Ishikawa (cell line): ENCODE measurements around the gene SGMS1.

Source experiments
- CEBPB ChIP-seq: IDR thresholded peaks from 2 replicates; pipeline ENCODE4 v1.6.1; 2012
- CREB1 ChIP-seq: IDR thresholded peaks from 2 replicates; pipeline ENCODE4 v1.6.1; 2012; ENCODE audit warnings: low read depth
- EGR1 ChIP-seq: IDR thresholded peaks from 2 replicates; pipeline ENCODE4 v1.6.1; 2012
- EP300 ChIP-seq: IDR thresholded peaks from 2 replicates; pipeline ENCODE4 v1.6.1; 2012; ENCODE audit warnings: borderline replicate concordance
- FOXM1 ChIP-seq: IDR thresholded peaks from 2 replicates; pipeline ENCODE4 v1.6.1; 2012; ENCODE audit warnings: low read depth, borderline replicate concordance
- MAX ChIP-seq: IDR thresholded peaks from 2 replicates; pipeline ENCODE4 v1.6.1; 2012
- NFIC ChIP-seq: IDR thresholded peaks from 2 replicates; pipeline ENCODE4 v1.6.1; 2012
- RAD21 ChIP-seq: IDR thresholded peaks from 2 replicates; pipeline ENCODE4 v1.6.1; 2012; ENCODE audit warnings: low read depth
- REST ChIP-seq: IDR thresholded peaks from 2 replicates; pipeline ENCODE4 v1.6.1; 2012; ENCODE audit warnings: low read depth, mild to moderate bottlenecking
- TAF1 ChIP-seq: IDR thresholded peaks from 2 replicates; pipeline ENCODE4 v1.6.1; 2012; ENCODE audit warnings: low read depth, mild to moderate bottlenecking
- TCF12 ChIP-seq: IDR thresholded peaks from 2 replicates; pipeline ENCODE4 v1.6.1; 2012; ENCODE audit warnings: low read depth
- TEAD4 ChIP-seq: IDR thresholded peaks from 2 replicates; pipeline ENCODE4 v1.6.1; 2012
- YY1 ChIP-seq: IDR thresholded peaks from 2 replicates; pipeline ENCODE4 v1.6.1; 2012; ENCODE audit warnings: low read depth
- ZBTB7A ChIP-seq: IDR thresholded peaks from 2 replicates; pipeline ENCODE4 v1.6.1; 2012; ENCODE audit warnings: low read depth
- TF ChIP-seq, protein P1 (sequence below): IDR thresholded peaks from 2 replicates; pipeline ENCODE4 v1.6.1; 2012

Gene SGMS1

GRCh38 chr10:50351483-50352146 is 272.1 kb downstream of the SGMS1 start:
- TF ChIP-seq MAX = no peak
- no peak for TF ChIP-seq YY1
- no peak for TF ChIP-seq REST
- TF ChIP-seq CREB1 = no peak
- no peak for TF ChIP-seq NFIC

- no peak for TF ChIP-seq MAX
- no peak for TF ChIP-seq REST
- TF ChIP-seq YY1 = no peak
- no peak for TF ChIP-seq ZBTB7A
- TF ChIP-seq CEBPB = no peak
- TF ChIP-seq FOXM1 = no peak
- no peak for TF ChIP-seq TAF1
- no peak for TF ChIP-seq CREB1
- no peak for TF ChIP-seq EGR1
- TF ChIP-seq EP300 = no peak
- TF ChIP-seq, protein P1, sequence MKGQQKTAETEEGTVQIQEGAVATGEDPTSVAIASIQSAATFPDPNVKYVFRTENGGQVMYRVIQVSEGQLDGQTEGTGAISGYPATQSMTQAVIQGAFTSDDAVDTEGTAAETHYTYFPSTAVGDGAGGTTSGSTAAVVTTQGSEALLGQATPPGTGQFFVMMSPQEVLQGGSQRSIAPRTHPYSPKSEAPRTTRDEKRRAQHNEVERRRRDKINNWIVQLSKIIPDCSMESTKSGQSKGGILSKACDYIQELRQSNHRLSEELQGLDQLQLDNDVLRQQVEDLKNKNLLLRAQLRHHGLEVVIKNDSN = no peak
- no peak for TF ChIP-seq TEAD4
- TF ChIP-seq TCF12 = no peak
- no peak for TF ChIP-seq NFIC
Observed at GRCh38 chr10:50350366-50350765, 273.4 kb downstream of the SGMS1 start.

DNA sequence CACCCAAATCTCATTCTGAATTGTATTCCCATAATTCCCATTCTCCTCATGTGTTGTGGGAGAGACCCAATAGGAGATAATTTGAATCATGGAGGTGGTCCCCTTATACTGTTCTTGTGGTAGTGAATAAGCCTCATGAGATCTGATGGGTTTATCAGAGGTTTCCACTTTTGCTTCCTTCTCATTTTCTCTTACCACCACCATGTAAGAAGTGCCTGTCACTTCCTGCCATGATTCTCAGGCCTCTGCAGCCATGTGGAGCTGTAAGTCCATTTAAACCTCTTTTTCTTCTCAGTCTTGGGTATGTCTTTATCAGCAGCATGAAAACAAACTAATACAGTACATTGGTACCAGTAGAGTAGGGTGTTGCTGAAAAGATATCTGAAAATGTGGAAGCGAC is 274.2 kb downstream of the SGMS1 start:
- TF ChIP-seq ZBTB7A (no peak), YY1 (no peak), EGR1 (no peak), FOXM1 (no peak), MAX (no peak), CEBPB (no peak), RAD21 (no peak), EP300 (no peak), NFIC (no peak), REST (no peak), CREB1 (no peak), TCF12 (no peak), TAF1 (no peak), TEAD4 (no peak)
- TF ChIP-seq, protein P1 = no peak

DNA sequence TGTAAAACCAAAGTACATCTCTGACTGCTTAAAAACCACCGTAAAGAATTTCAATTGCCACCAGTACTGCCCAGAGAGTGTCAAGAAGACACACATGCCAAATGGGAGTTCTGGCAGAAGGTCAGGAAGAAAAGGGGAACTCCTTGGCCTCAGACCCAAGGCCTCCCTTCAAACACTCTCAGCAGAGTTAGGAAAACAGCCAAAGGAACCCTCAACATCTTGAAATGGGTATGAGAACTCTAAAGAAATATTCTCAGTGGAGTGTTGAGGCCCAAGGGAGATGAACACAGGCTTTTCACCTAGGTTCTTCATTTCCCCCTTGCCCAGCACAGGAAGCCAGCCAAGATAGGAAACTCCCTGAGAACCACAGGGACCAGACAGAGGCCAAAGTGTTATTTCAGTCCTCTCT is 276.4 kb downstream of the SGMS1 start:
- TF ChIP-seq EGR1 (no peak), TCF12 (no peak), CEBPB (no peak), CREB1 (no peak), FOXM1 (no peak), YY1 (no peak)

DNA sequence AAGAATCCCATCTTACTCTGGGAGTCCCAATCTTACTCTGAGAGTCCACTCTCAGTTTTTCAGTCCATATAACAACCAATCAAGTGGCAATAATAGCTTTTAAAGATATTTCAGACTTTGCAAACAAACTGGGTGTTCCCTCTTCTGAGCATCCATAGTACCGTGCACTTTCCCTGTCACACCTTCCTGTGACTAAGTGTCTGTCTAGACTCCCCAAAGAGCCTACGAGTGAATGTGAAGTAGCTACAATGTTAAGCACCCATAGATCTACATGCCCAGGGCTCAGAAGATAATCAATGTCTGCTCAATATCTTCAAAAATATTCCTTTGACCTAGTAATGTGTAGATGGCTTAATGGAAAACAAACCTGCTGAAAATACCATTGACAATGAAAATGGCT is 276.8 kb downstream of the SGMS1 start:
- no peak for TF ChIP-seq EGR1
- no peak for TF ChIP-seq MAX
- no peak for TF ChIP-seq ZBTB7A
- TF ChIP-seq YY1 = no peak
